HTR-8/SVneo (cell line): ENCODE results near the gene FLVCR1.
"Not testable (repeated sequence)": the region's sequence is repeated elsewhere in the genome, so short reads cannot be mapped to it uniquely, and the experiment has no call there.

ENCODE experiments used
- DNase-seq: peaks from one replicate; pipeline ENCODE4 v3.0.0; 2011; ENCODE audit warnings: low spot score, mixed read lengths; ENCODE audit not compliant: insufficient read length
- FAIRE-seq: peaks from 2 replicates; lab custom pipeline; 2011; peaks lifted over from hg19 to GRCh38; lab: Jason Lieb, UNC

FLVCR1 gene

GRCh38 chr1:212858461-212859265 lies 588 bp downstream of the FLVCR1 start:
- no peak for FAIRE-seq
- peak; percentile 32 for DNase-seq

GRCh38 chr1:212860713-212861581 lies 2.9 kb downstream of the FLVCR1 start:
- FAIRE-seq (no peak), DNase-seq (no peak)

- no peak for DNase-seq
- no peak for FAIRE-seq
Measured at GRCh38 chr1:212862111-212862690, 4.1 kb downstream of the FLVCR1 start.

- not testable (repeated sequence) for DNase-seq, FAIRE-seq
Measured at GRCh38 chr1:212863345-212863744, 5.3 kb downstream of the FLVCR1 start.

- DNase-seq = no peak
- FAIRE-seq = no peak
Measured at GRCh38 chr1:212864201-212864600, 6.1 kb downstream of the FLVCR1 start.

GRCh38 chr1:212867192-212867591 lies 9.1 kb downstream of the FLVCR1 start:
- FAIRE-seq (no peak), DNase-seq (no peak)

GRCh38 chr1:212871976-212872375 lies 13.9 kb downstream of the FLVCR1 start:
- DNase-seq (no peak), FAIRE-seq (no peak)

GRCh38 chr1:212873518-212873917 lies 15.4 kb downstream of the FLVCR1 start:
- DNase-seq = no peak
- FAIRE-seq = no peak

- DNase-seq = no peak
- no peak for FAIRE-seq
Measured at GRCh38 chr1:212878418-212878817, 20.3 kb downstream of the FLVCR1 start.

GRCh38 chr1:212879947-212880690 lies 22.0 kb downstream of the FLVCR1 start:
- DNase-seq (no peak), FAIRE-seq (no peak)

GRCh38 chr1:212884592-212884991 lies 26.5 kb downstream of the FLVCR1 start:
- DNase-seq (no peak), FAIRE-seq (no peak)

GRCh38 chr1:212892108-212892507 lies 34.0 kb downstream of the FLVCR1 start:
- DNase-seq = no peak
- FAIRE-seq = peak; percentile 57

GRCh38 chr1:212899845-212900244 lies 41.8 kb downstream of the FLVCR1 start:
- DNase-seq (no peak), FAIRE-seq (peak; percentile 44)

- DNase-seq = no peak
- no peak for FAIRE-seq
Measured at GRCh38 chr1:212901290-212901689, 43.2 kb downstream of the FLVCR1 start.

GRCh38 chr1:212902054-212902453 lies 44.0 kb downstream of the FLVCR1 start:
- no peak for DNase-seq
- FAIRE-seq = no peak

- DNase-seq = no peak
- FAIRE-seq = no peak
Measured at GRCh38 chr1:212903664-212904063, 45.6 kb downstream of the FLVCR1 start.

GRCh38 chr1:212908071-212908470 lies 50.0 kb downstream of the FLVCR1 start:
- DNase-seq, FAIRE-seq: not testable (repeated sequence)

- DNase-seq (no peak), FAIRE-seq (no peak)
Measured at GRCh38 chr1:212908971-212909370, 50.9 kb downstream of the FLVCR1 start.

GRCh38 chr1:212909652-212910063 lies 51.6 kb downstream of the FLVCR1 start:
- DNase-seq (no peak), FAIRE-seq (no peak)

GRCh38 chr1:212910213-212910612 lies 52.1 kb downstream of the FLVCR1 start:
- FAIRE-seq, DNase-seq: not testable (repeated sequence)
